Natural killer cell (primary cell): ENCODE data around the gene IGSF11. TPM values are rescaled to one million over a fixed set of nuclear protein-coding genes. Genes with fewer than 3 reads are reported as not detected.

Experiments used
- ATAC-seq, 3 donors: fragments of 150-1000 bp in 2 of 3; fragments of 200-7000 bp in 1 of 3; cut with Tn5 transposase; 1 replicate in 1 of 3; 2 replicates in 2 of 3; pipeline ENCODE4 v1.10.0; 2021; ENCODE audit warnings: mild to moderate bottlenecking in 2 of 3, moderate library complexity in 2 of 3
- DNase-seq, 2 donors: peaks; one replicate each; pipeline versions ENCODE4 v3.0.0 to v3.0.0-alpha.2; 2013 to 2021; ENCODE audit warnings: mixed read lengths in 1 of 2
- H3K27ac ChIP-seq: one replicate; pipeline ENCODE4 v1.5.1; 2013; ENCODE audit warnings: mild to moderate bottlenecking, low read length
- H3K27me3 ChIP-seq: one replicate; pipeline ENCODE4 v1.6.1; 2013; ENCODE audit warnings: low read length; ENCODE audit not compliant: control insufficient read depth, insufficient read depth
- H3K36me3 ChIP-seq: one replicate; pipeline ENCODE4 v1.6.1; 2013; ENCODE audit warnings: low read length; ENCODE audit not compliant: control insufficient read depth, insufficient read depth
- H3K4me1 ChIP-seq: one replicate; pipeline ENCODE4 v1.6.1; 2013; ENCODE audit warnings: low read length; ENCODE audit not compliant: control insufficient read depth, insufficient read depth
- H3K4me3 ChIP-seq: one replicate; pipeline ENCODE4 v1.5.1; 2013; ENCODE audit warnings: low read length
- H3K9me3 ChIP-seq: one replicate; pipeline ENCODE4 v1.6.1; 2013; ENCODE audit warnings: low read length; ENCODE audit not compliant: control insufficient read depth, insufficient read depth
- H3K27ac Mint-ChIP-seq, 2 donors: one replicate each; pipeline ENCODE4 v1.8.0; 2022; ENCODE audit warnings: mild to moderate bottlenecking in 2 of 2, mixed read lengths in 2 of 2, moderate library complexity in 1 of 2
- H3K27me3 Mint-ChIP-seq, 2 donors: one replicate each; pipeline ENCODE4 v1.8.0; 2022; ENCODE audit warnings: low read depth in 2 of 2, mixed read lengths in 2 of 2
- H3K36me3 Mint-ChIP-seq: one replicate; pipeline ENCODE4 v1.8.0; 2022; ENCODE audit warnings: mixed read lengths
- H3K4me1 Mint-ChIP-seq, 2 donors: one replicate each; pipeline ENCODE4 v1.8.0; 2022; ENCODE audit warnings: mixed read lengths in 2 of 2
- H3K4me3 Mint-ChIP-seq: one replicate; pipeline ENCODE4 v1.8.0; 2022; ENCODE audit warnings: mild to moderate bottlenecking, moderate library complexity, mixed read lengths
- H3K9me3 Mint-ChIP-seq, 2 donors: one replicate each; pipeline ENCODE4 v1.8.0; 2022; ENCODE audit warnings: mixed read lengths in 2 of 2
- CTCF ChIP-seq: fragments of 200-600 bp; IDR thresholded peaks from one replicate; pipeline ENCODE4 v1.8.0; 2022; ENCODE audit warnings: antibody characterized with exemption
- WGBS: methylation state at CpG from one replicate; pipeline ENCODE4 v1.1.7; 2013; ENCODE audit warnings: missing lambda C conversion rate; ENCODE audit not compliant: insufficient coverage; 5-methylcytosine and 5-hydroxymethylcytosine counted together
- intact Hi-C: fragments of 100-400 bp; cut with micrococcal nuclease; formaldehyde crosslinking; loops from one replicate; pipeline ENCODE4 v1.14.2; 2022
- total RNA-seq, 4 donors: library from RNA; stranded (reverse); fragments of 120-200 nt in 1 of 4; gene quantifications; one replicate each; pipeline versions ENCODE4 v1.2.3 to v1.2.4, GENCODE V29; 2013 to 2022

IGSF11 gene
- total RNA-seq, 3 donors from 2014 or later (not counting 1 experiment from before 2014, with no cell fraction given): 0.66 to 2.3 TPM; not detected in 1

GRCh38 chr3:119044593-119044992 lies 9.9 kb upstream of the IGSF11 start:
- H3K27me3 Mint-ChIP-seq: peaks cover 0 to 12% of the 10 kb centered on the region in 2 donors
- H3K4me3 ChIP-seq: no peak overlapping the region
- no peak overlapping the region for H3K4me3 Mint-ChIP-seq
- H3K27ac ChIP-seq: no peak overlapping the region
- WGBS: 86% methylated on average over 2 of the region's 2 CpGs
- no peaks in the 10 kb centered on the region for H3K27me3 ChIP-seq
- DNase-seq (no peak), ATAC-seq (no peak)
- H3K36me3 Mint-ChIP-seq: no peaks in the 10 kb centered on the region
- peaks cover 4 to 8% of the 10 kb centered on the region in 2 donors for H3K9me3 Mint-ChIP-seq
- H3K27ac Mint-ChIP-seq: no peak overlapping the region
- no peak for TF ChIP-seq CTCF
- no peaks in the 10 kb centered on the region for H3K4me1 Mint-ChIP-seq
- H3K36me3 ChIP-seq: no peaks in the 10 kb centered on the region
- intact Hi-C loops: no loop called here
- no peaks in the 10 kb centered on the region for H3K9me3 ChIP-seq
- H3K4me1 ChIP-seq: no peaks in the 10 kb centered on the region

- Mint-ChIP-seq H3K27ac (no peak overlapping the region), H3K4me1 (no peaks in the 10 kb centered on the region), H3K27me3 (peaks cover 0 to 23% of the 10 kb centered on the region in 2 donors), H3K4me3 (no peak overlapping the region), H3K9me3 (peaks cover 5 to 8% of the 10 kb centered on the region in 2 donors), H3K36me3 (no peaks in the 10 kb centered on the region)
- DNase-seq (no peak), ATAC-seq (no peak)
- no peaks in the 10 kb centered on the region for H3K36me3 ChIP-seq
- no peaks in the 10 kb centered on the region for H3K9me3 ChIP-seq
- intact Hi-C loops: no loop called here
- H3K4me1 ChIP-seq: no peaks in the 10 kb centered on the region
- H3K4me3 ChIP-seq: no peak overlapping the region
- 88% methylated on average over 2 of the region's 2 CpGs for WGBS
- H3K27me3 ChIP-seq: peaks cover under 1% of the 10 kb centered on the region
- TF ChIP-seq CTCF: no peak
- no peak overlapping the region for H3K27ac ChIP-seq
Observed at GRCh38 chr3:119042162-119042561, 7.5 kb upstream of the IGSF11 start.

DNA sequence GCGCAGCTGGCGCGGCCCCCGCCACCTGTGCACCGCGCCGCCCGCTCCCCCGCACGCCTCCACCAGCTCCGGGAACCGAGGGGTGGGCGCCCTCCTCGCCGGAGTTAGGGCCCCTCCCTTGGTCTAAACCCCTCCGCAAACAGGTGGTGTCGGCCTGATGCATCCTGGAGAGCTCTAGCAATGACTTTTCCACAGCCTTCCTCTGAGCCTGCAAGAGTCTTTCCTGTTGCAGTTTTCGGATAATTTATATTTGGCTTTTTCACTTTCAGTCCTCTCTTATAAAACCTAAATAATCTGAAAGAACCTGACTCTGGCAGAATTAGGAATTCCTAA lies 334 bp upstream of the IGSF11 start:
- Histone ChIP-seq H3K9me3 (no peaks in the 10 kb centered on the region), H3K36me3 (no peaks in the 10 kb centered on the region), H3K27ac (no peak overlapping the region), H3K4me1 (peaks cover 9% of the 10 kb centered on the region), H3K4me3 (no peak overlapping the region), H3K27me3 (peaks cover 30% of the 10 kb centered on the region)
- Mint-ChIP-seq H3K27ac (no peak overlapping the region), H3K27me3 (peaks cover 38 to 68% of the 10 kb centered on the region in 2 donors), H3K9me3 (peaks cover 0 to 2% of the 10 kb centered on the region in 2 donors), H3K4me3 (peak overlapping the region; percentile 59), H3K4me1 (peaks cover 9 to 13% of the 10 kb centered on the region in 2 donors), H3K36me3 (no peaks in the 10 kb centered on the region)
- peak; percentile 1 for TF ChIP-seq CTCF
- DNase-seq (no peak), ATAC-seq (no peak)
- 2% methylated on average over 18 of the region's 18 CpGs for WGBS
- intact Hi-C loops: no loop called here
